NCI-H345 treated with DMSO at 0.1 percent for 48 hours (cell line): ENCODE data around the gene MRPL28.
A peak's percentile ranks its signal among the peaks of the same experiment; 100 is the strongest.
"Not testable (repeated sequence)": the region's sequence is repeated elsewhere in the genome, so short reads cannot be mapped to it uniquely, and the experiment has no call there.

ENCODE experiments used
- DNase-seq: peaks from one replicate; lab custom pipeline; 2025; ENCODE audit not compliant: unreplicated experiment; lab: John Stamatoyannopoulos, UW

Gene MRPL28

GRCh38 chr16:373848-374615, 3.7 kb upstream of the MRPL28 start:
- DNase-seq: no peak

GRCh38 chr16:373020-373598, 2.8 kb upstream of the MRPL28 start:
- DNase-seq: no peak

GRCh38 chr16:372302-372983, 2.1 kb upstream of the MRPL28 start:
- DNase-seq: no peak

GRCh38 chr16:371515-372301, 1.4 kb upstream of the MRPL28 start:
- DNase-seq: no peak

GRCh38 chr16:370979-371514, 709 bp upstream of the MRPL28 start:
- DNase-seq: no peak

- no peak for DNase-seq
Measured at GRCh38 chr16:369866-370436, 387 bp downstream of the MRPL28 start.

GRCh38 chr16:369275-369865, 968 bp downstream of the MRPL28 start:
- no peak for DNase-seq

GRCh38 chr16:368388-369158, 1.8 kb downstream of the MRPL28 start:
- DNase-seq: no peak

GRCh38 chr16:367333-367903, 2.9 kb downstream of the MRPL28 start:
- DNase-seq: no peak

- DNase-seq: no peak
Measured at GRCh38 chr16:366476-366875, 3.9 kb downstream of the MRPL28 start.

- no peak for DNase-seq
Measured at GRCh38 chr16:364595-365491, 5.5 kb downstream of the MRPL28 start.

- no peak for DNase-seq
Measured at GRCh38 chr16:363766-364490, 6.4 kb downstream of the MRPL28 start.

GRCh38 chr16:363110-363765, 7.1 kb downstream of the MRPL28 start:
- DNase-seq: no peak

GRCh38 chr16:362702-362999, 7.7 kb downstream of the MRPL28 start:
- DNase-seq: not testable (repeated sequence)

GRCh38 chr16:361872-362701, 8.3 kb downstream of the MRPL28 start:
- DNase-seq: peak; percentile 47

- DNase-seq: no peak
Measured at GRCh38 chr16:361341-361871, 8.9 kb downstream of the MRPL28 start.
